ENCODE results near the gene GPC6. TPM values are rescaled to one million over a fixed set of nuclear protein-coding genes. Genes with fewer than 3 reads are reported as not detected.

The GPC6 gene
- total and polyA plus RNA-seq, 4 donors = 5.9 to 29.1 (median 18.2) TPM

DNA sequence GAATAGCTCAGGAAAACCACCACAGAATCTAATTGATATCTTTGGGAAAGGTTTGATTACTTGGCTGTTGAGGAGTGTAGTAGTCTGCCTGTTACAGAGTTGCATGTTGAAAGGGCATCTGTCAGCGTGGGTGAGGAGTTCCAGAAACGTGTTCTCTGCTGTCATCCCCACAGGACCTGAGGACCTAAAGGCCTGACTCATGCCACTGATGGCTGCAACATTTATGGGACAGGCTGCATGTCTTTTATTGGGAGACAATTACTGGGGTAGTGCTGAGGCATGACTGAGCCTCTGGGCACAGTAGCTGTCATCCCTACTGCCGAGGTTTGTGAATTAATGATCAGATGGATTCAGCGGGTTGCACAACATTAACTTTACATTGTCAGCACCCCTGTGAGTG is 525.9 kb downstream of the GPC6 start (continued):
- TF ChIP-seq FOXA2 (IDR thresholded peaks at IDR 0.05) (no peak), RXRA (IDR thresholded peaks at IDR 0.05) (no peak), HNF4G (IDR thresholded peaks at IDR 0.05) (no peak), NR2F2 (IDR thresholded peaks at IDR 0.05) (no peak), YY1 (IDR thresholded peaks at IDR 0.05) (no peak)
- TF ChIP-seq, protein P1, sequence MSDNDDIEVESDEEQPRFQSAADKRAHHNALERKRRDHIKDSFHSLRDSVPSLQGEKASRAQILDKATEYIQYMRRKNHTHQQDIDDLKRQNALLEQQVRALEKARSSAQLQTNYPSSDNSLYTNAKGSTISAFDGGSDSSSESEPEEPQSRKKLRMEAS (IDR thresholded peaks at IDR 0.05) = no peak
- TF ChIP-seq, protein P2, sequence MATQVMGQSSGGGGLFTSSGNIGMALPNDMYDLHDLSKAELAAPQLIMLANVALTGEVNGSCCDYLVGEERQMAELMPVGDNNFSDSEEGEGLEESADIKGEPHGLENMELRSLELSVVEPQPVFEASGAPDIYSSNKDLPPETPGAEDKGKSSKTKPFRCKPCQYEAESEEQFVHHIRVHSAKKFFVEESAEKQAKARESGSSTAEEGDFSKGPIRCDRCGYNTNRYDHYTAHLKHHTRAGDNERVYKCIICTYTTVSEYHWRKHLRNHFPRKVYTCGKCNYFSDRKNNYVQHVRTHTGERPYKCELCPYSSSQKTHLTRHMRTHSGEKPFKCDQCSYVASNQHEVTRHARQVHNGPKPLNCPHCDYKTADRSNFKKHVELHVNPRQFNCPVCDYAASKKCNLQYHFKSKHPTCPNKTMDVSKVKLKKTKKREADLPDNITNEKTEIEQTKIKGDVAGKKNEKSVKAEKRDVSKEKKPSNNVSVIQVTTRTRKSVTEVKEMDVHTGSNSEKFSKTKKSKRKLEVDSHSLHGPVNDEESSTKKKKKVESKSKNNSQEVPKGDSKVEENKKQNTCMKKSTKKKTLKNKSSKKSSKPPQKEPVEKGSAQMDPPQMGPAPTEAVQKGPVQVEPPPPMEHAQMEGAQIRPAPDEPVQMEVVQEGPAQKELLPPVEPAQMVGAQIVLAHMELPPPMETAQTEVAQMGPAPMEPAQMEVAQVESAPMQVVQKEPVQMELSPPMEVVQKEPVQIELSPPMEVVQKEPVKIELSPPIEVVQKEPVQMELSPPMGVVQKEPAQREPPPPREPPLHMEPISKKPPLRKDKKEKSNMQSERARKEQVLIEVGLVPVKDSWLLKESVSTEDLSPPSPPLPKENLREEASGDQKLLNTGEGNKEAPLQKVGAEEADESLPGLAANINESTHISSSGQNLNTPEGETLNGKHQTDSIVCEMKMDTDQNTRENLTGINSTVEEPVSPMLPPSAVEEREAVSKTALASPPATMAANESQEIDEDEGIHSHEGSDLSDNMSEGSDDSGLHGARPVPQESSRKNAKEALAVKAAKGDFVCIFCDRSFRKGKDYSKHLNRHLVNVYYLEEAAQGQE (IDR thresholded peaks at IDR 0.05) = no peak

DNA sequence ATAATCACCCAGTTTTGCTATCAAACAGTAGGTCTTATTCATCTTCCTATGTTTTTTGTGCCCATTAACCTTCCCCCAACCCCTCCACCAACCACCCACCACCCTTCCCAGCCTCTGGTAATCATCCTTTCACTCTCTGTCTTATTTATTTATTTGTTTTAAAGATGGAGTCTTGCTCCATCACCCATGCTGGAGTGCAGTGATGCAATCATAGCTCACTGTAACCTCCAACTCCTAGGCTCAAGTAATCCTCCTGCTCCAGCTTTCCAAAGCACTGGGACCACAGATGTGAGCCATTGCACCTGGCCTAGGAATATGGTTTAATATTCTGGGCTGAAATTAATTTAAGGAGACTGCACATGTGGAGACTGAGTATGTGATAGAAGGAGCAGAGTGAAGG is 527.0 kb downstream of the GPC6 start:
- Histone ChIP-seq H3K9me3 (ENCODE audit: control insufficient read depth in 4 of 4, low read length in 3 of 4) (no peaks in the 10 kb centered on the region), H3K4me3 (ENCODE audit: low read depth in 1 of 3, low read length in 3 of 3) (no peak overlapping the region), H3K27ac (ENCODE audit: low read depth in 1 of 2, low read length in 2 of 2) (no peak overlapping the region), H3K36me3 (ENCODE audit: control insufficient read depth in 4 of 4, insufficient read depth in 3 of 4, low read depth in 1 of 4, low read length in 3 of 4) (no peaks in the 10 kb centered on the region), H3K9ac (ENCODE audit: low read depth in 1 of 2, low read length in 2 of 2) (no peak overlapping the region), H3K4me1 (ENCODE audit: control insufficient read depth in 4 of 4, insufficient read depth in 4 of 4, low read length in 3 of 4) (peaks cover 0 to 1% (median 0%) of the 10 kb centered on the region in 4 donors), H3K27me3 (ENCODE audit: control insufficient read depth in 4 of 4, insufficient read depth in 4 of 4, low read length in 3 of 4) (no peaks in the 10 kb centered on the region)
- TF ChIP-seq, protein P3, sequence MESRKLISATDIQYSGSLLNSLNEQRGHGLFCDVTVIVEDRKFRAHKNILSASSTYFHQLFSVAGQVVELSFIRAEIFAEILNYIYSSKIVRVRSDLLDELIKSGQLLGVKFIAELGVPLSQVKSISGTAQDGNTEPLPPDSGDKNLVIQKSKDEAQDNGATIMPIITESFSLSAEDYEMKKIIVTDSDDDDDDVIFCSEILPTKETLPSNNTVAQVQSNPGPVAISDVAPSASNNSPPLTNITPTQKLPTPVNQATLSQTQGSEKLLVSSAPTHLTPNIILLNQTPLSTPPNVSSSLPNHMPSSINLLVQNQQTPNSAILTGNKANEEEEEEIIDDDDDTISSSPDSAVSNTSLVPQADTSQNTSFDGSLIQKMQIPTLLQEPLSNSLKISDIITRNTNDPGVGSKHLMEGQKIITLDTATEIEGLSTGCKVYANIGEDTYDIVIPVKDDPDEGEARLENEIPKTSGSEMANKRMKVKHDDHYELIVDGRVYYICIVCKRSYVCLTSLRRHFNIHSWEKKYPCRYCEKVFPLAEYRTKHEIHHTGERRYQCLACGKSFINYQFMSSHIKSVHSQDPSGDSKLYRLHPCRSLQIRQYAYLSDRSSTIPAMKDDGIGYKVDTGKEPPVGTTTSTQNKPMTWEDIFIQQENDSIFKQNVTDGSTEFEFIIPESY (IDR thresholded peaks at IDR 0.05) = no peak
- TF ChIP-seq, protein P4, sequence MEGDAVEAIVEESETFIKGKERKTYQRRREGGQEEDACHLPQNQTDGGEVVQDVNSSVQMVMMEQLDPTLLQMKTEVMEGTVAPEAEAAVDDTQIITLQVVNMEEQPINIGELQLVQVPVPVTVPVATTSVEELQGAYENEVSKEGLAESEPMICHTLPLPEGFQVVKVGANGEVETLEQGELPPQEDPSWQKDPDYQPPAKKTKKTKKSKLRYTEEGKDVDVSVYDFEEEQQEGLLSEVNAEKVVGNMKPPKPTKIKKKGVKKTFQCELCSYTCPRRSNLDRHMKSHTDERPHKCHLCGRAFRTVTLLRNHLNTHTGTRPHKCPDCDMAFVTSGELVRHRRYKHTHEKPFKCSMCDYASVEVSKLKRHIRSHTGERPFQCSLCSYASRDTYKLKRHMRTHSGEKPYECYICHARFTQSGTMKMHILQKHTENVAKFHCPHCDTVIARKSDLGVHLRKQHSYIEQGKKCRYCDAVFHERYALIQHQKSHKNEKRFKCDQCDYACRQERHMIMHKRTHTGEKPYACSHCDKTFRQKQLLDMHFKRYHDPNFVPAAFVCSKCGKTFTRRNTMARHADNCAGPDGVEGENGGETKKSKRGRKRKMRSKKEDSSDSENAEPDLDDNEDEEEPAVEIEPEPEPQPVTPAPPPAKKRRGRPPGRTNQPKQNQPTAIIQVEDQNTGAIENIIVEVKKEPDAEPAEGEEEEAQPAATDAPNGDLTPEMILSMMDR (IDR thresholded peaks at IDR 0.05; ENCODE audit: low read depth, low read length, missing input control) = no peak
- TF ChIP-seq HNF4A (conservative IDR thresholded peaks at IDR 0.05) = no peak
- TF ChIP-seq HNF4G (IDR thresholded peaks at IDR 0.05) = no peak
- no peak for TF ChIP-seq RXRA (IDR thresholded peaks at IDR 0.05)
- TF ChIP-seq FOXA2 (IDR thresholded peaks at IDR 0.05) = no peak
- TF ChIP-seq GABPA (IDR thresholded peaks at IDR 0.05 in 1 of 2, conservative IDR thresholded peaks at IDR 0.05 in 1 of 2) = no peak
- TF ChIP-seq EGR1 (IDR thresholded peaks at IDR 0.05; ENCODE audit: low read depth in 2 of 2) = no peak
- TF ChIP-seq, protein P5, sequence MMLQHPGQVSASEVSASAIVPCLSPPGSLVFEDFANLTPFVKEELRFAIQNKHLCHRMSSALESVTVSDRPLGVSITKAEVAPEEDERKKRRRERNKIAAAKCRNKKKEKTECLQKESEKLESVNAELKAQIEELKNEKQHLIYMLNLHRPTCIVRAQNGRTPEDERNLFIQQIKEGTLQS (IDR thresholded peaks at IDR 0.05) = no peak
- TF ChIP-seq, protein P1 (IDR thresholded peaks at IDR 0.05) = no peak
- TF ChIP-seq NR2F2 (IDR thresholded peaks at IDR 0.05) = no peak
- no peak for TF ChIP-seq FOXA1 (IDR thresholded peaks at IDR 0.05)
- TF ChIP-seq YY1 (IDR thresholded peaks at IDR 0.05) = no peak
- TF ChIP-seq, protein P2 (IDR thresholded peaks at IDR 0.05) = no peak
- no peak for TF ChIP-seq RAD21 (IDR thresholded peaks at IDR 0.05)
- DNase-seq (ENCODE audit: low spot score) = no peak

Measured in liver (tissue), 9 donors.